ENCODE measurements around the gene AGMO.

AGMO gene

GRCh38 chr7:15481132-15481531, 80.7 kb downstream of the AGMO start:
- TF ChIP-seq CTCF (conservative IDR thresholded peaks at IDR 0.05): no peak
- no peak for TF ChIP-seq ZFX (IDR thresholded peaks at IDR 0.05)
- H3K27ac ChIP-seq: no peak overlapping the region

DNA sequence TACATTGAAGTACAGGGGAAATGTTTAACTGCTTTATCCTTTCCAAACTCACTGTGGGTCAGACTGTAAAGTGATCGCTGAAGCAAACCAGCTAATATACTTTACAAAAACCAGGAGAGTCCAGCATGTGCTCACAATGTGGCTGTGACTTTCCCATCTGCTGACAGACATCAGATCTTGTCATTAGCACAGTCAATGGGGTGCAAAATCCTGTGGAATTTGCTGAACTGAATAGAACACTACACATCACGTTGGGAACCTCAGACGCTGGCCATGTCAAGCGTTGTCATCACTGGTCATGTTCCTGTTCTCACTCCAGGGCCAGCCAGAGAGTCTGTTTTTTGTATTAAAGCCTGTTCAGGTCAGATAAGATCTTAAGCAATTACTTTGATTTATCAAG, 83.4 kb downstream of the AGMO start:
- no peak for TF ChIP-seq ZFX (IDR thresholded peaks at IDR 0.05)
- TF ChIP-seq CTCF (conservative IDR thresholded peaks at IDR 0.05): no peak
- no peak overlapping the region for H3K27ac ChIP-seq

DNA sequence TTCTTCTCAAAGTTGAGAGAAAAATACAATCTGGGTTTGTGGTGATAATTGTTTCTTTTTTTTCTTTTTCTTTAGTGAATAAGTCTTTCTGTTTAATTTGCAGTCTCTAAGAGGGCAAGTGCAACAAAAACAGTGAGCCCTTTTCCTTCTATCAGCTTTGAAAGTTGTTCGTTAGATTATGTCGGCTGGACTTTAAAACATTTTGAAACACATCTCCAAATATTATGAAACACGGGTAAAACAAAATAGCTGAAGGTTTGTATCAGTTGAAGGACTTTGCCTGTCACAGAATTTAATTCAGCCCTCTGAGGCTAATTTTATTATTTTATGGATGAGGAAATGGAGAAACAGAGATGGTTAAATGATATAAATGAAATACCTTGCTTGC, 85.3 kb downstream of the AGMO start:
- TF ChIP-seq ZFX (IDR thresholded peaks at IDR 0.05) (no peak), CTCF (conservative IDR thresholded peaks at IDR 0.05) (no peak)
- H3K27ac ChIP-seq: no peak overlapping the region

GRCh38 chr7:15475808-15476530, 85.8 kb downstream of the AGMO start:
- TF ChIP-seq CTCF (conservative IDR thresholded peaks at IDR 0.05): no peak
- TF ChIP-seq ZFX (IDR thresholded peaks at IDR 0.05): no peak
- no peak overlapping the region for H3K27ac ChIP-seq

- TF ChIP-seq ZFX (IDR thresholded peaks at IDR 0.05): no peak
- no peak for TF ChIP-seq CTCF (conservative IDR thresholded peaks at IDR 0.05)
- no peak overlapping the region for H3K27ac ChIP-seq
These were observed 90.2 kb downstream of the AGMO start for GRCh38 chr7:15471669-15471950.

DNA sequence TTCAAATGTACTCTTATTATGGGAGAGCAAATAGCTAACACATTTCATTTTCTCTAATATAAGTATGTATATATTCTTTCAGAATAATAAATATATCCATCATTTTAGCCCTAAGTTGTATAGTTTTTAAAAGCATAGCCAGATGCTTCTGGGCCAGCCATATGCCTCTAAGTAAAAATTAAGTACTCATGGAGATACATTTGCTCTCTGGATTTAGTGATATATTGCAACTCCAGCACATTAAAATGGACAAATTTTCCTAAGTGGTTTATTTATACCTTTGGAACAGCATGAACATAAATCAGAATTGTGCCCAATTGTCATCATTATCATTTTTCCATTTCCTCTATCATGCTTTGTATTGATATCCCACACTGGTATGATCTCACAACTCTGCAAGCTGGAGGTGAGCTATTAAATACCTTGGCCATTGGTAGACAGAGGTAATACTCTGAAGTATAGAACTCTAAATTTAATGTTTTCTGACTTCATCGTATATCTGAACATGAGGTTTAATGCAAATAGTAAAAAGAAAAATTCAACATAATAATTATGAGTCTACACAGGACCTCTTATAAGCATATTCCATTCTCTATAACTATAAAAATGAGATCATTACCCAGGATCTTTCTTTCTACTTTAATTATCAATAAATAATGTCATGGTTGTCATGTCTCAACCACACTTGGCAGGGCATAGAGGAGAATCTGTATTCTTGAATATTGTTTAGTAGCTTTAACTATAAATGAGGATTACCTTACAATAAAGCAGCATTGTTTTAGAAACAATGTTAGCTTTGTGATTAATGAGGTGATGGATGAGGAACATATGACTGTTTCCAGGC, 90.8 kb downstream of the AGMO start:
- TF ChIP-seq CTCF (conservative IDR thresholded peaks at IDR 0.05) (no peak), ZFX (IDR thresholded peaks at IDR 0.05) (no peak)
- no peak overlapping the region for H3K27ac ChIP-seq

- TF ChIP-seq ZFX (IDR thresholded peaks at IDR 0.05): no peak
- no peak for TF ChIP-seq CTCF (conservative IDR thresholded peaks at IDR 0.05)
- no peak overlapping the region for H3K27ac ChIP-seq
These were observed 97.1 kb downstream of the AGMO start for GRCh38 chr7:15464667-15465121.
